Measurements from ENCODE around the gene TOX4.

GRCh38 chr14:21543521-21543960 lies 66.5 kb downstream of the TOX4 start:
- TF ChIP-seq TAF1 (IDR thresholded peaks at IDR 0.05; ENCODE audit: low read depth, low read length) = no peak
- TF ChIP-seq POLR2AphosphoS5 (IDR thresholded peaks at IDR 0.05; ENCODE audit: low read depth, low read length) = no peak
- no peak for TF ChIP-seq POLR2A (IDR thresholded peaks at IDR 0.05; ENCODE audit: low read depth, low read length)
- no peak for TF ChIP-seq PAX5 (IDR thresholded peaks at IDR 0.05; ENCODE audit: insufficient read depth, low read length, severe bottlenecking)
- no peak for TF ChIP-seq SPI1 (IDR thresholded peaks at IDR 0.05; ENCODE audit: low read depth, low read length)
- no peak for TF ChIP-seq POU2F2 (IDR thresholded peaks at IDR 0.05; ENCODE audit: low read depth, low read length)
